ENCODE data around the gene DIS3.
A peak's percentile ranks its signal among the peaks of the same experiment; 100 is the strongest.
"Not testable (repeated sequence)": the region's sequence is repeated elsewhere in the genome, so short reads cannot be mapped to it uniquely, and the experiment has no call there.

The DIS3 gene

DNA sequence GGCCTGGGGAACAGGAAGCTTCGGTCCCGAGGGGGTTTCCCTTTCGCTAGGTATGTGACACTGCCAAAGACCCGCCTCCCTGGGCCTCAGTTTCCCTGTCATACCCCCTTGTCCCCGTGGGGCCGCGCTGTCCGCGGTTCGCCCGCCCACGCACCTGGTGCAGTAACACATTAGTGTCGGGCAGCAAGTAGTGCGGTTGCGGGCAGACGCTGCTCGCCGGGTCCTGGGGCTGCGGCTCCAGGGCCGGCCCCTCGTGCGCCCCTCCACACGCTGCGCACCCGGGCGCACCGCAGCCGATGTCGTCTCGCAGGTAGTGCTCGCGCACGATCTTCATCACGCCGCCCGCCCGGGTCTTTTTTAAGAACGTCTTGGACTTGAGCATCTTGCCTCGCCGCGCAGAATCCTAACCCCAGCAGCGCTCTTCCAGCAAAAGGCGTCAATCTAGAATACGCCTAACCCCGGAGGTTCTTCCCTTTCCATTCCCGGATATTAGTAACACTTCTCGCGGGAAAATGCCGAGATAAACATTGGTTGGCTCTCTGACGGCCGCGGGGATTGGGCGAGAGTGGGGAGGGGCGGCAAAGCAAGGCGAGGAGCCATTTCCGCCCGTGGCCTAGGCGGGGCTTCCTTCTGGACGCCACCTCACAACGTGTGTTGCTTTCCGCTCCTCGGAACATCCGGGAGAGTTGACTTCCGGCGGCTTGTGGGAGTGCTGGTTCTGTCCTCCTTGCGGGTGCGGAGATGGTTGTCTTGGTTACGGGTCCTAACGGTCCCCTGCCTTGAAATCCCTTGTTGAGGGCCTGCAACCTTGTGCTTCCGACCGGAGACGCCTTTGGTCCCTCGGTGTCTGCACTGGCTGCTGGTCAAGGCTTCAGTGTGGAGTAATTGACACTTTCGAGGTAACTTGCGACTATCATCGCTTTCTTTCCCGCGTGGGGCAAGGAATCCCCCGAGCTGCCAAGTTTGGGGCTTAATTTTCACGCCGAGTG, at the start of gene DIS3, which contains the start of gene PIBF1:
Gene DIS3, minus strand, starts transcription at position 450 of the 989 bp plus-strand sequence. Its CDS starts 68 bp downstream, at position 382.
Gene PIBF1, plus strand, starts transcription at position 683 of the 989 bp plus-strand sequence. CDS start 1,337 bp downstream, outside the sequence.
- DNase-seq = peak; percentile 93

DNA sequence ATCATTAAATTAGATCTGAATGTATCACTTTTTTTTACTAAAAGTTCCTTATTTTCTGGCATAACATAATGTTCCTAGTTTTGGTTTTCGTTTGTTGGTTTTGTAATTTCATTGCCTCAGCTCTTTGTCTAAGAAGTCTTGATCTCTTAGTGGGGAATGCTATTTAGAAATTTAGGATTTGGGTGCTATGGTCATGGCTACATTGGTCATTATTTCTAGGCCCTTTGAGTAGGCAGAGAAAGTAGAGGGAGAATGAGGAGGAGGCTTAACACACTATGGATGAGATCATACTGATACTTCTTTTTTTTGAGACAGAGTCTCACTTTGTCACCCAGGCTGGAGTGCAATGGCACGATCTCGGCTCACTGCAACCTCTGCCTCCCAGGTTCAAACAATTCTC, 42.0 kb upstream of the DIS3 start:
- no peak for DNase-seq

- DNase-seq = no peak
Measured at GRCh38 chr13:72823081-72823480, 41.4 kb upstream of the DIS3 start.

- no peak for DNase-seq
Measured at GRCh38 chr13:72820898-72821279, 39.2 kb upstream of the DIS3 start.

DNA sequence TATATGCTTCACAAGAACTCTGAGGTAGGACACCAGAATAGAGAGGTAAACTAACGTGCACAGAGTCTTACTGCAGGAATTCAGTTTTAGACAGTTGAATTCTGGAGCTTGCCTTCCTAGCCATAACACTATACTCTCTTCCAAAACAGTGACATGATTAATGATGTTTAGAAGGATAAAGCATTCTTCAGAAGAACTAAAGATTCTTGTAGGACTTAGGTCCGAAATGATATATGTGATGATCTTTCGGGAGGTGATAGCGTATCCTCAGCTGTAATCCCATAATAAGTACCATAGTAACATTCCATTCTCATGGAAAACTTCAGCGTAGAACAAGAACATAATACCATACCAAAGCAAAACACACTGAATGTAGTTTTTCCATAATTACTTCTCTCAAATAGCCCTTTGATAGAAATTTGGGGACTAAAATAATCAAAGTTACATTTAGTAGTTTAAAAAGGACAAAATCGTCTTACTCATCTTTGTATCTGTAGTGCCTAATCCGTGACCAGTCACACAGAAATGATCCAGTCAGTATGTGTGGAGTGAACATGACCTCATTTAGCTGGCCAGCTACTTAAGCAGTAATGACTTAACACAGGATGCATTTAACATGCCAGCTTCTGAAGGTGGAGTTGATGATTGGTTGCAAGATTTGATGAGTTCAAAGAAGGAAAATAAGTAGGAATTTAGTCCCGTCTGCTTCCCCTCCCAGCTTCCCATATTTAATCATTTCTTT, 38.6 kb upstream of the DIS3 start:
- DNase-seq = no peak

GRCh38 chr13:72808917-72809500, 27.3 kb upstream of the DIS3 start:
- no peak for DNase-seq

- not testable (repeated sequence) for DNase-seq
Measured at GRCh38 chr13:72806514-72806913, 24.8 kb upstream of the DIS3 start.

DNA sequence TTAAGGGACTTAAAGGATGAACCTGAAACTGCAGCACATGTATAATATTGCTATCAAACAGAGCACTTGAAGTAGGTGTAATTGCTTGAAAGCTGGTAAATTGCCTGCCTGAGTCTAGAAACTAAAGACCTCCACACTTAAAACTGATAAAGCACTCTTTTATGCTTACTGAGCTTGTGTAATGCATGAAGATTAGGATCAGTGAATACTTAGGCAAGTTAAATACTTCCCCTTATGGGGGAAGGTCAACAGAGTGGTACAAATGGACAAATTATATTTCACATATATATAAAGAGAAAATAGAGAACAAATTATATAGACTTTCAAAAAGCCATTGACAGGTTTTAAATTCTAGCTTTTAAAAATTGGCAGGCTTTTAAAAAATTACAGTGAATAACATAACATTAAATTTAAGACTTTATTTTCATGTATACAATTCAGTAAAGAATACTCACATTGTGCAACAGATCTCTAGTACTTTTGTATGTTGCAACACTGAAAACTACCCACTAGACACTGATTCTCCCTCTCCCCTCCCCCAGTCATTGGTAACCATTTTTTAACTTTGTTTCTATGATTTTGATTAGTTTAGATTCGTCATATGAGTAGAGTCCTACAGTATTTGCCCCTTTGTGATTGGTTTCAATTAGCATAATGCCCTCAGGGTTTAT, 24.1 kb upstream of the DIS3 start:
- no peak for DNase-seq

DNA sequence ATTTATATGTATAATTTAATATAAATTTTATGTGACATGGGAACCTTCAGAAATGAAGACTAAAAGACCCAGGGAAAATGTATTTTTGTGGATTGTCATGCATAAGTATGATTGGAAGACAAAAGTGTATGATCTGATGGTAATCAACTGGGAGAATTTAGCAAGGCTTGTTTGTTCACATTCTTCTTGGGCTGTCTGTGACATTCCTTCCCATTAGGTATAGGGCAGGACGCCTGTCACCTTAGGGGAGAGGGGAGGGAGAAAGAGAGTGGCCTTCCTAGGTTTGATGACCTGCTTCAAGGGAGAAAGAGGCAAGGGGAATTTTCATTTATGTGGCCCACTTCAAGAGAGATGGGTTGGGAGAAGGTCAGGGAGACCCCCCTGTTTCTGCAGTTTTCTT, 22.6 kb upstream of the DIS3 start:
- no peak for DNase-seq

GRCh38 chr13:72798817-72799216, 17.1 kb upstream of the DIS3 start:
- no peak for DNase-seq

GRCh38 chr13:72792640-72793039, 10.9 kb upstream of the DIS3 start:
- DNase-seq = no peak

GRCh38 chr13:72788831-72789230, 7.1 kb upstream of the DIS3 start:
- DNase-seq = no peak

DNA sequence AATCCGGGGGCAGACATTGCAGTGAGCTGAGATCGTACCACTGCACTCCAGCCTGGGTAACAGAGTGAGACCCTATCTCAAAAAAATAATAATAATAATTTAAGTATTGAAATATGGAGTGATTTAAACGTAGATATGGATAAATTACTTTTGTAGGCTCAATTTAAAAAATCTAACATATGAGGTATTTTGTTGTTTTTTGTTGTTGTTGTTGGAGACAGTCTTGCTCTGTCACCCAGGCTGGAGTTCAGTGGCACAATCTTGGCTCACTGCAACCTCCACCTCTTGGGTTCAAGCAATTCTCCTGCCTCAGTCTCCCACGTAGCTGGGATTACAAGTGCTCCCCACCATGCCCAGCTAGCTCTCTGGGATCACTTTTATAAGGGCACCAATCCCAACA, 3.0 kb upstream of the DIS3 start:
- DNase-seq = not testable (repeated sequence)

GRCh38 chr13:72782717-72783116, 1.0 kb upstream of the DIS3 start:
- peak; percentile 1 for DNase-seq

DNA sequence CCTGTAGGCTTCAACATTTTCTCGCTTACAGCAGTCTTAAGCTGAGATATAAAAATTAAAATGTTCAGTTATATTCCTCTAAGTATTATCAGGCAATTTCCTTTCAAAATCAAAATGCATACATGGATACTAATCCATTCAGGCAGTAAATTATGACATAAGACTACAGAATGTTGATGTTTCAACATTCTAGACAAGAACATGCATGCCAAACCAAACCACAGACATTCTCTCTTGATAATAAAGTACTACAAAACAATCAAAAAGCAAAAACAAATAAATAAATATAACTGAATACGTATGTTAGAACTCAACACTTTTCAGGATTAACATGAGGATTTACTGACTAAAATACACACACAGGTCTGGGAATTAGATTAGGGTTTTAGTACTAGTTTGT, 7.7 kb downstream of the DIS3 start:
- no peak for DNase-seq

- no peak for DNase-seq
Measured at GRCh38 chr13:72763411-72763810, 18.3 kb downstream of the DIS3 start.

DNA sequence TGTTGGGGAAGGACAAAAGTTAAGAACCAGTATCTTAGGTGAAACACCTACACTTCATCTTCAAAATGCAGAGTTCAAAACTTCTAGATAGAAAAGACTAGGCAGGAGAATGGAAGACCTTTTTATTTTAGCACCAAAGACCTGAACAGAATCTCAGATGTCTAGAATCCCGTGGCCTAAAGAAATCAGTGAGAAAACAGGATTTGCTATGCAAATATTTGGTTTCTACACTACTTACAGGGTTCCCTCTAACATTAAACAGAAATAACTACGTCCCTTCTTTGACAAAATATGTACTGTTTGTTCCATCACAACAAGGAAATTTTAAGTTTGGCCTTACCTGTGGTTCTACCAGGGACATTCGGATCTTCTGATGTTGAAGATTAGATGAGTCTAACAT, 21.5 kb downstream of the DIS3 start:
- no peak for DNase-seq

DNA sequence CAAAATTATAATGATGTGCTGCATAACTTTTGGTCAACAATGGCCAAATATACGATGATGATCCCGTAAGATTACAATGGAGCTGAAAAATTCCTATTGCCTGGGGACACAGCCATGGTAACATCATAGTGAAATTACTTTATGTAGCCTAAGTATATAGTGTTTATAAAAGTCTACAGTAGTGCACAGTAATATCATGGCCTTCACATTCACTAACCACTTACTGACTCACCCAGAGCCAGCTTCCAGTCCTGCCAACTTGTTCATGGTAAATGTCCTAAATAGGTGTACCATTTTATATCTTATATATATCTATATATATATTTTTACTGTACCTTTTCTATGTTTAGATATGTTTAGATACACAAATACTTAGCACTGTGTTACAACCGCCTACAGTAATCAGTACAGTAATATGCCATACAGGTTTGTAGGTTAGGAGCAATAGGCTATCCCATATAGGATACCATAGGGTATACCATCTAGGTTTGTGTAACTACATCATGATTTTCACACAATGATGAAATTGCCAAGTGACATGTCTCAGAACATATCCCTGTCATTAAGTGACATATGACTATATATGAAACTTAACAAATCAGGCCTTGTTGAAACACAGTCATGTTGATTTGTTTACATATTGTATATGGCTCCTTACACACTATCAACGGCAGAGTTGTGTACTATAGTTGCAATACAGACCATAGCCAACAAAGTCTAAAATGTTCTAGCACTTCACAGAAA, 23.7 kb downstream of the DIS3 start:
- DNase-seq = no peak

GRCh38 chr13:72754111-72754510, 27.6 kb downstream of the DIS3 start:
- no peak for DNase-seq

- DNase-seq = no peak
Measured at GRCh38 chr13:72751220-72751619, 30.5 kb downstream of the DIS3 start.

GRCh38 chr13:72745260-72745659, 36.4 kb downstream of the DIS3 start:
- no peak for DNase-seq

- no peak for DNase-seq
Measured at GRCh38 chr13:72740015-72740414, 41.7 kb downstream of the DIS3 start.
